Thyroid gland (tissue), 4 donors: Measurements from ENCODE around the gene TTI1. TPM values are rescaled to one million over a fixed set of nuclear protein-coding genes. Genes with fewer than 3 reads are reported as not detected.

Experiments
- DNase-seq, 2 donors: peaks; one replicate each; pipeline ENCODE4 v3.0.0-alpha.2; 2019
- H3K27ac ChIP-seq, 3 donors: fragments of 200-600 bp; sonication (generic); 1 replicate in 2 of 3; 2 replicates in 1 of 3; pipeline ENCODE4 v1.5.1; 2016 to 2019; ENCODE audit warnings: mild to moderate bottlenecking in 1 of 3, moderate library complexity in 1 of 3
- H3K27me3 ChIP-seq: fragments of 200-600 bp; sonication (generic); one replicate; pipeline ENCODE4 v1.5.1; 2019
- H3K36me3 ChIP-seq, 2 donors: fragments of 200-600 bp; sonication (generic); one replicate each; pipeline ENCODE4 v1.5.1; 2016 to 2019
- H3K4me1 ChIP-seq, 2 donors: fragments of 200-600 bp; sonication (generic); one replicate each; pipeline ENCODE4 v1.5.1; 2017 to 2019
- H3K4me3 ChIP-seq, 3 donors: fragments of 200-600 bp; sonication (generic); replicated peaks in 1 of 3; 1 replicate in 2 of 3; 2 replicates in 1 of 3; pipeline ENCODE4 v1.5.1; 2016; ENCODE audit warnings: mild to moderate bottlenecking in 1 of 3
- H3K9me3 ChIP-seq: fragments of 200-600 bp; sonication (generic); one replicate; pipeline ENCODE4 v1.5.1; 2017
- POLR2A ChIP-seq, 2 donors: fragments of 450-650 bp; IDR thresholded peaks; one replicate each; pipeline ENCODE4 v1.6.1; 2017; ENCODE audit warnings: antibody characterized with exemption in 2 of 2, mild to moderate bottlenecking in 2 of 2, moderate library complexity in 1 of 2
- WGBS, 2 donors: methylation state at CpG; one replicate each; pipeline ENCODE4 v1.1.5; 2017; 5-methylcytosine and 5-hydroxymethylcytosine counted together
- intact Hi-C: fragments of 100-400 bp; cut with DNase I; formaldehyde crosslinking; loops from one replicate; pipeline ENCODE4 v1.15.1; 2023
- total RNA-seq, 4 donors: library from RNA; depleted of rRNA; stranded (reverse); fragments of >200 nt; gene quantifications; one replicate each; pipeline ENCODE4 v1.2.3, GENCODE V29; 2016
- TF ChIP-seq, protein P1 (sequence below), 6 experiments: fragments of 200-600 bp in 3 of 6; fragments of 450-650 bp in 3 of 6; sonication (generic) in 3 of 6; IDR thresholded peaks; one replicate each; pipeline ENCODE4 v1.5.1; 2016 to 2019; ENCODE audit warnings: antibody characterized with exemption in 6 of 6, mild to moderate bottlenecking in 2 of 6, inconsistent platforms in 1 of 6, moderate library complexity in 1 of 6

Gene TTI1
- total RNA-seq, 4 donors from 2014 or later: 23.0 to 45.0 (median 30.1) TPM

DNA sequence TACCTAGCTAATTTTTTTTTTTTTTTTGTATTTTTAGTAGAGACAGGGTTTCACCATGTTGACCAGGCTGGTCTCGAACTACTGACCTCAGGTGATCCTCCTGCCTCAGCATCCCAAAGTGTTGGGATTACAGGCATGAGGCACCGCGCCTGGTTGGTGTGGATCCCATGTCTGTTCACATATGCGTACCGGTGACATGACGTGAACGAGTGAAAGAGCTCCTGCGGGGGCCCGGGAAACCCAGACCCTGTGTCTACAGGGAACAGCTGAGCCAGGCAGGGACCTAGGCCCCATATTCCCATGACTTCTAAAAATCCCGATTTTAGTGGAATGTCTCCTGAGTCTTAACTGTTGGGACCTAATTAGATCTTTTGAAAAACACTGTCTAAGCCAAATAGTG lies 97.2 kb downstream of the TTI1 start:
- no peaks in the 10 kb centered on the region for H3K27me3 ChIP-seq
- 90 to 94% methylated on average over 10 of the region's 10 CpGs for WGBS, 2 donors
- H3K4me3 ChIP-seq: no peak overlapping the region
- no peaks in the 10 kb centered on the region for H3K9me3 ChIP-seq
- intact Hi-C loops: no loop called here
- no peak for DNase-seq
- H3K27ac ChIP-seq: no peak overlapping the region
- H3K4me1 ChIP-seq: no peaks in the 10 kb centered on the region
- TF ChIP-seq POLR2A (IDR thresholded peaks at IDR 0.05): no peak
- TF ChIP-seq, protein P1, sequence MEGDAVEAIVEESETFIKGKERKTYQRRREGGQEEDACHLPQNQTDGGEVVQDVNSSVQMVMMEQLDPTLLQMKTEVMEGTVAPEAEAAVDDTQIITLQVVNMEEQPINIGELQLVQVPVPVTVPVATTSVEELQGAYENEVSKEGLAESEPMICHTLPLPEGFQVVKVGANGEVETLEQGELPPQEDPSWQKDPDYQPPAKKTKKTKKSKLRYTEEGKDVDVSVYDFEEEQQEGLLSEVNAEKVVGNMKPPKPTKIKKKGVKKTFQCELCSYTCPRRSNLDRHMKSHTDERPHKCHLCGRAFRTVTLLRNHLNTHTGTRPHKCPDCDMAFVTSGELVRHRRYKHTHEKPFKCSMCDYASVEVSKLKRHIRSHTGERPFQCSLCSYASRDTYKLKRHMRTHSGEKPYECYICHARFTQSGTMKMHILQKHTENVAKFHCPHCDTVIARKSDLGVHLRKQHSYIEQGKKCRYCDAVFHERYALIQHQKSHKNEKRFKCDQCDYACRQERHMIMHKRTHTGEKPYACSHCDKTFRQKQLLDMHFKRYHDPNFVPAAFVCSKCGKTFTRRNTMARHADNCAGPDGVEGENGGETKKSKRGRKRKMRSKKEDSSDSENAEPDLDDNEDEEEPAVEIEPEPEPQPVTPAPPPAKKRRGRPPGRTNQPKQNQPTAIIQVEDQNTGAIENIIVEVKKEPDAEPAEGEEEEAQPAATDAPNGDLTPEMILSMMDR (IDR thresholded peaks at IDR 0.05): no peak
- H3K36me3 ChIP-seq: no peaks in the 10 kb centered on the region

DNA sequence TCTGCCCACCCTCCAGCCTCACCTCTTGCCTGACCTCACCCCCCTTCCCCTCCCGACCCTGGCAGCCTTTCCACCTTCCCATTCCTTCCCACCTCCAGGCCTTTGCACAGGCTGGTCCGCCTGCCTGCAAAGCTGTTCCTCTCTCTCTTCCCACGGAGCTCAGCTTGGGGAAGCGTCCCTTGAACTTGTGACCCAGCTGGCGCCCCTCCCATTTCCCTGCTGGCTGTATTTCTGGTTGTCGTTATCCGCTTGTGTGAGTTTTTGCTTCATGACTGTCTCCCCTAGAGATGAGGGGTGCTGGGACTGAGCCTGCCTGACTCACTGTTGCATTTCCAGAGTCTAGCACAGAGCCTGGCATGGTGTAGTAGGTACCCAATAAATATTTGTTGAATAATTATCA lies 97.8 kb downstream of the TTI1 start:
- Histone ChIP-seq H3K27ac (no peak overlapping the region), H3K4me1 (no peaks in the 10 kb centered on the region), H3K4me3 (no peak overlapping the region), H3K27me3 (no peaks in the 10 kb centered on the region), H3K36me3 (no peaks in the 10 kb centered on the region), H3K9me3 (no peaks in the 10 kb centered on the region)
- DNase-seq: no peak
- intact Hi-C loops: no loop called here
- no peak for TF ChIP-seq POLR2A (IDR thresholded peaks at IDR 0.05)
- TF ChIP-seq, protein P1 (IDR thresholded peaks at IDR 0.05): no peak
- WGBS, 2 donors: 52 to 55% methylated on average over 7 of the region's 7 CpGs

DNA sequence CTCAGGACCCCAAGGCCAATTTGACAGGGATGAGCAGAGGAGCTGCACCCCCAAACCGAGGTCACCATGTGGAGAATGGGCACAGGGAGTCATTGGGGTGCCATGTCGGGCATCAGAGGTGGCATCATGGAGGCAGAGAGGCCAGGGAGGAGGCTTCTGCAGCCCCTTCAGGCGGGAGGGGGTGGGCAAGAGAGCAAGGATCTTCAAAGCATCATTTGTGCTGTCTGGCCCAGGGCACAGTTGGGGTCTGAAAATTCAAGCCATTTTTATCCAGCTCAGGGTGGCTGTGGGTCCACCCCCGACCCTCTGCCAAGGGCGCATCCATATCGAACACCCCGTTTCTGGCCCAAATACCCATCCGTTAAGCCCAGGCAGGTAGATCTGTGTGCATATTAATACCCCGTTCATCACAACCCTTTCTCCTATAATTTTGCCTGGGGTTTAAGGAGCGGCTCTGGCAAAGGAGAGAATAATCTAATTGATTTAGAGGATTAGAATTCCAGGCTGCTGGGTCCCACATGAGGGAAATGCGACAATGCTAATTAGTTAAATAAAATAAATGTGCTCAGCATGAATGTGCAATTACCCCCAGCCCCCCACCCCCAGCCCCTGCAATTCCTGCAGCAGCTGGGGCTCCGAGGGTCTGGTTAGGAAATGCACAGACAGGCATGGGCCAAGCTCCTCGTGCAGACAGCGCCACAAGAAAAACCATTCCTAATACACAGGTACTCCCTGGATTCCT lies 98.5 kb downstream of the TTI1 start:
- Histone ChIP-seq H3K36me3 (no peaks in the 10 kb centered on the region), H3K27me3 (no peaks in the 10 kb centered on the region), H3K4me1 (no peaks in the 10 kb centered on the region), H3K9me3 (no peaks in the 10 kb centered on the region), H3K27ac (no peak overlapping the region), H3K4me3 (no peak overlapping the region)
- DNase-seq: no peak
- WGBS, 2 donors: 86 to 89% methylated on average over 13 to 14 of the region's 14 CpGs
- intact Hi-C loops: no loop called here
- no peak for TF ChIP-seq POLR2A (IDR thresholded peaks at IDR 0.05)
- TF ChIP-seq, protein P1 (IDR thresholded peaks at IDR 0.05): no peak

- Histone ChIP-seq H3K9me3 (no peaks in the 10 kb centered on the region), H3K4me1 (no peaks in the 10 kb centered on the region), H3K4me3 (no peak overlapping the region), H3K27me3 (no peaks in the 10 kb centered on the region), H3K36me3 (no peaks in the 10 kb centered on the region), H3K27ac (no peak overlapping the region)
- intact Hi-C loops: no loop called here
- TF ChIP-seq, protein P1 (IDR thresholded peaks at IDR 0.05): no peak
- TF ChIP-seq POLR2A (IDR thresholded peaks at IDR 0.05): no peak
- no peak for DNase-seq
- 89 to 90% methylated on average over 15 of the region's 15 CpGs for WGBS, 2 donors
These were observed 99.2 kb downstream of the TTI1 start for GRCh38 chr20:37933786-37934633.

Other genes with a start within 250 kb of the TTI1 start
- gene VSTM2L, start 130.3 kb downstream of the TTI1 start, total RNA-seq: 1 to 10 TPM in 3 of 4 donors, under 1 TPM in 1; 0.54 to 4.0 (median 1.9) TPM
- gene RPRD1B, start 290 bp upstream of the TTI1 start, total RNA-seq: 10 to 100 TPM; 24.2 to 58.9 (median 27.0) TPM
- gene TGM2, start 131.8 kb upstream of the TTI1 start, total RNA-seq: 100 to 1,000 TPM in 1 of 4 donors, 10 to 100 TPM in 3; 16.9 to 133 (median 18.4) TPM
- gene KIAA1755, start 227.3 kb upstream of the TTI1 start, total RNA-seq: 1 to 10 TPM; 1.0 to 5.5 (median 1.7) TPM